ENCODE measurements around the gene ANKLE1.

ANKLE1 gene

GRCh38 chr19:17240826-17241399, 40.8 kb upstream of the ANKLE1 start:
- Histone ChIP-seq H3K27me3 (ENCODE audit: insufficient read depth, low read length) (no peaks in the 10 kb centered on the region), H3K4me1 (ENCODE audit: insufficient read depth, low read length) (peaks cover 9% of the 10 kb centered on the region; the same call in 1 of the 2 replicates), H3K36me3 (ENCODE audit: insufficient read depth, low read length) (peaks cover 32% of the 10 kb centered on the region), H3K27ac (ENCODE audit: low read depth, low read length) (no peak overlapping the region), H3K9me3 (ENCODE audit: insufficient read depth, low read depth, low read length) (no peaks in the 10 kb centered on the region), H3K9ac (ENCODE audit: low read depth, low read length) (no peak overlapping the region), H3K4me3 (ENCODE audit: low read length) (no peak overlapping the region)
- WGBS: 92% methylated on average over 6 of the region's 6 CpGs

GRCh38 chr19:17242431-17243208, 39.1 kb upstream of the ANKLE1 start:
- peak overlapping the region; percentile 78 for H3K4me3 ChIP-seq (ENCODE audit: low read length)
- no peak overlapping the region for H3K9ac ChIP-seq (ENCODE audit: low read depth, low read length)
- H3K27ac ChIP-seq (ENCODE audit: low read depth, low read length): no peak overlapping the region
- no peaks in the 10 kb centered on the region for H3K27me3 ChIP-seq (ENCODE audit: insufficient read depth, low read length)
- peaks cover 12% of the 10 kb centered on the region for H3K4me1 ChIP-seq (ENCODE audit: insufficient read depth, low read length)
- no peaks in the 10 kb centered on the region for H3K9me3 ChIP-seq (ENCODE audit: insufficient read depth, low read depth, low read length)
- peaks cover 27% of the 10 kb centered on the region for H3K36me3 ChIP-seq (ENCODE audit: insufficient read depth, low read length)
- 77% methylated on average over 8 of the region's 8 CpGs for WGBS

- Histone ChIP-seq H3K4me3 (ENCODE audit: low read length) (peak overlapping the region; percentile 78), H3K27me3 (ENCODE audit: insufficient read depth, low read length) (no peaks in the 10 kb centered on the region), H3K36me3 (ENCODE audit: insufficient read depth, low read length) (peaks cover 20% of the 10 kb centered on the region), H3K4me1 (ENCODE audit: insufficient read depth, low read length) (peaks cover 19% of the 10 kb centered on the region), H3K9me3 (ENCODE audit: insufficient read depth, low read depth, low read length) (no peaks in the 10 kb centered on the region), H3K27ac (ENCODE audit: low read depth, low read length) (peak overlapping the region; percentile 76; the same call in 1 of the 2 replicates), H3K9ac (ENCODE audit: low read depth, low read length) (peak overlapping the region; percentile 80)
- 35% methylated on average over 8 of the region's 8 CpGs for WGBS
These were observed 38.4 kb upstream of the ANKLE1 start for GRCh38 chr19:17243211-17243829.

- Histone ChIP-seq H3K36me3 (ENCODE audit: insufficient read depth, low read length) (peaks cover 16% of the 10 kb centered on the region), H3K27ac (ENCODE audit: low read depth, low read length) (peak overlapping the region; percentile 76), H3K9ac (ENCODE audit: low read depth, low read length) (peak overlapping the region; percentile 80), H3K4me1 (ENCODE audit: insufficient read depth, low read length) (peaks cover 25% of the 10 kb centered on the region), H3K9me3 (ENCODE audit: insufficient read depth, low read depth, low read length) (no peaks in the 10 kb centered on the region), H3K27me3 (ENCODE audit: insufficient read depth, low read length) (no peaks in the 10 kb centered on the region), H3K4me3 (ENCODE audit: low read length) (peak overlapping the region; percentile 78)
- WGBS: 2% methylated on average over 52 of the region's 52 CpGs
These were observed 37.7 kb upstream of the ANKLE1 start for GRCh38 chr19:17243830-17244617.

GRCh38 chr19:17244618-17245534, 36.8 kb upstream of the ANKLE1 start:
- Histone ChIP-seq H3K27me3 (ENCODE audit: insufficient read depth, low read length) (no peaks in the 10 kb centered on the region), H3K27ac (ENCODE audit: low read depth, low read length) (peak overlapping the region; percentile 76), H3K36me3 (ENCODE audit: insufficient read depth, low read length) (peaks cover 14% of the 10 kb centered on the region), H3K9ac (ENCODE audit: low read depth, low read length) (peak overlapping the region; percentile 80), H3K9me3 (ENCODE audit: insufficient read depth, low read depth, low read length) (no peaks in the 10 kb centered on the region), H3K4me1 (ENCODE audit: insufficient read depth, low read length) (peaks cover 25% of the 10 kb centered on the region), H3K4me3 (ENCODE audit: low read length) (peak overlapping the region; percentile 78)
- under 1% methylated on average over 100 of the region's 100 CpGs for WGBS

- Histone ChIP-seq H3K27me3 (ENCODE audit: insufficient read depth, low read length) (no peaks in the 10 kb centered on the region), H3K4me1 (ENCODE audit: insufficient read depth, low read length) (peaks cover 25% of the 10 kb centered on the region), H3K36me3 (ENCODE audit: insufficient read depth, low read length) (peaks cover 9% of the 10 kb centered on the region), H3K27ac (ENCODE audit: low read depth, low read length) (peak within 1 kb of the TSS; percentile 97), H3K4me3 (ENCODE audit: low read length) (peak within 1 kb of the TSS; percentile 78), H3K9ac (ENCODE audit: low read depth, low read length) (peak within 1 kb of the TSS; percentile 88), H3K9me3 (ENCODE audit: insufficient read depth, low read depth, low read length) (no peaks in the 10 kb centered on the region)
- under 1% methylated on average over 72 of the region's 72 CpGs for WGBS
These were observed 36.1 kb upstream of the ANKLE1 start, which contains the start of gene NR2F6 for GRCh38 chr19:17245535-17245984. TSS of gene NR2F6 (minus strand) at chr19:17245919. CDS start at chr19:17245220, 699 bp downstream.

- Histone ChIP-seq H3K9ac (ENCODE audit: low read depth, low read length) (peak overlapping the region; percentile 88), H3K9me3 (ENCODE audit: insufficient read depth, low read depth, low read length) (no peaks in the 10 kb centered on the region), H3K36me3 (ENCODE audit: insufficient read depth, low read length) (0 out of 2 replicates have a peak, but pooled peaks cover 2% of the 10 kb centered on the region), H3K4me1 (ENCODE audit: insufficient read depth, low read length) (peaks cover 25% of the 10 kb centered on the region), H3K27me3 (ENCODE audit: insufficient read depth, low read length) (no peaks in the 10 kb centered on the region), H3K27ac (ENCODE audit: low read depth, low read length) (peak overlapping the region; percentile 97), H3K4me3 (ENCODE audit: low read length) (peak overlapping the region; percentile 64)
- 16% methylated on average over 21 of the region's 21 CpGs for WGBS
These were observed 34.8 kb upstream of the ANKLE1 start for GRCh38 chr19:17246681-17247425.

- H3K9me3 ChIP-seq (ENCODE audit: insufficient read depth, low read depth, low read length): no peaks in the 10 kb centered on the region
- H3K4me1 ChIP-seq (ENCODE audit: insufficient read depth, low read length): peaks cover 25% of the 10 kb centered on the region
- H3K27ac ChIP-seq (ENCODE audit: low read depth, low read length): peak overlapping the region; percentile 79; the same call in 1 of the 2 replicates
- peak overlapping the region; percentile 46 for H3K9ac ChIP-seq (ENCODE audit: low read depth, low read length)
- no peaks in the 10 kb centered on the region for H3K27me3 ChIP-seq (ENCODE audit: insufficient read depth, low read length)
- peak overlapping the region; percentile 11; the same call in 1 of the 2 replicates for H3K4me3 ChIP-seq (ENCODE audit: low read length)
- 33% methylated on average over 21 of the region's 21 CpGs for WGBS
- H3K36me3 ChIP-seq (ENCODE audit: insufficient read depth, low read length): 0 out of 2 replicates have a peak, but pooled peaks cover 2% of the 10 kb centered on the region
These were observed 33.5 kb upstream of the ANKLE1 start for GRCh38 chr19:17248011-17248776.

- Histone ChIP-seq H3K4me1 (ENCODE audit: insufficient read depth, low read length) (peaks cover 25% of the 10 kb centered on the region), H3K9ac (ENCODE audit: low read depth, low read length) (no peak overlapping the region)
These were observed 31.7 kb upstream of the ANKLE1 start for GRCh38 chr19:17249887-17250548.

More at GRCh38 chr19:17249887-17250548, 31.7 kb upstream of the ANKLE1 start:
- no peak overlapping the region for H3K27ac ChIP-seq (ENCODE audit: low read depth, low read length)
- H3K36me3 ChIP-seq (ENCODE audit: insufficient read depth, low read length): 0 out of 2 replicates have a peak, but pooled peaks cover 2% of the 10 kb centered on the region
- H3K4me3 ChIP-seq (ENCODE audit: low read length): no peak overlapping the region
- WGBS: 92% methylated on average over 15 of the region's 15 CpGs
- no peaks in the 10 kb centered on the region for H3K27me3 ChIP-seq (ENCODE audit: insufficient read depth, low read length)
- H3K9me3 ChIP-seq (ENCODE audit: insufficient read depth, low read depth, low read length): no peaks in the 10 kb centered on the region
